GM19193 (cell line): ENCODE results near the gene RABEP2.

Experiments used
- POLR2A ChIP-seq: IDR thresholded peaks from 4 replicates; pipeline ENCODE4 v1.6.1; 2011; ENCODE audit not compliant: insufficient read depth, insufficient read length; ENCODE audit errors: extremely low read depth

The RABEP2 gene

DNA sequence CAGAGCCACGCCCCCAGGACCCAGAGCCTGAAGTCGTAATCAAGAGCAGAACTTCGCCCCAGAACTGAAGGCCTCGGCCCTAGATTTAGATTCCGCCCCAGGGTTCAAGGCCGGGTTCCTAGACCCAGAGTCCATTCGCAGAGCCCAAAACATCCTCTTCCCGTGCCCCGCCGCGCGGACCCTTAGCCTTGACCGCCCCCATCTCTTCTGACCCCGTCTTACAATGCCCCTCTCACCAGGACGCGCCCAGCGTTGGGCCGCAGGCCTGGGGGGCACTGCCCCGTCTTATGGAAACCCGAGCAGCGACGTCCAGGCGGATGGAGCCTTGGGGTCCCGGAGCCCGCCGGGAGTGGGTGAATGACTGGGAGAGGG, 11.7 kb upstream of the RABEP2 start:
- no peak for TF ChIP-seq POLR2A

DNA sequence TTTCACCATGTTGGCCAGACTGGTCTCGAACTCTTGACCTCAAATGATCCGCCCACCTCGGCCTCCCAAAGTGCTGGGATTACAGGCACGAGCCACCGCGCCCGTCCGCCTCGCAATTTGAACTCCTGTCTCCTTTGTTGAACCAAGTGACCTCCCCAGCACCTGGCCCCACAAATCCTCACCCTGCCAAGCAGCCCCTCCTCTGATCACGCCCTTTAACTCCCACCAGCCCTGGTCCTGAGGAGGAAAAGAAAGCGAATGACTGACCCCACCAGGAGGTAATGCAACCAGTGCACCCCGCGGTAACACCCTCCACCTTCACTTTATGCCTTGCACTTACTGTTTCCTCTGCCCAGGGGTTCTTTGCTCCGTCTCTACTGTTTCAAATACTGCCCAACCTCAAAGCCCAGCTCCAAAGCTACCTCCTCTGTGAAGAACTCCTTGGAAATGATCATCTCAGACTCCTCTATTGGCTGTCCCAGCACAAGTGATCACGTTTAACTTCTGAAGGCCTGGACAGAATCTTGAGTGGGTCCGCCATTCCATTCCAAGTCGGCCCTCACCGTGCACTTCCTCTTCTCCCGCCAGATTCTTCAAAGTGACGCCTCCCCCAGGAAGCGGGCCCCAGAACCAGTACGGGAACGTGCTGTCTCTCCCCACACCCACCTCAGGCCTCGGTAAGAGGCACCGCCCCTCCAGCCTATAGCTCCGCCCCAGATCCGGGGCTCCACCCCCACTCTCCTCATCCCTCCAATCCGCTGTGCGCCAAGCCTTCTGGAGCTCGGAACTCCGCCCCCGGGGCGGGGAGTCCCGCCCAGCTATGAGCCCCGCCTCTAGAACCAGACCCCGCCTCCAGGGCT, 11.1 kb upstream of the RABEP2 start:
- no peak for TF ChIP-seq POLR2A

DNA sequence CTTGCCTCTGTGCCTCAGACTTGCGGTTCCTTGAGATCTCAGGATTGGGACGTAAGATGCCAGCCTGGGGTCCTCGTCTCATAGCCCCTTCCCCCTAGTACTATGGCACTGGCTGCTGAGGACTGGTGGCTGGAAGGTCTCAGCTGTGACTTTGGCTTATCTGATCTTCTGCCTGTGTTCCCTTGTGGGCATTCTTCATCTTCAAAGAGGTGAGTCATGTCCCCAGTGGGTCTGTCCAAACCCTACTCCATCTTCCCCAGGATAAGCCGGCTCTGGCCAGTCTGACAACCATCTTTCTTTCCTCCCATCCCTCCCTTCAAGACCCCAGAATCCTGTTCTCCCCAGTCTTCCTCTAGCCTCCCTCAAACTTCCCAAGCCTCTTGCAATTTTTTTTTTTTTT, 10.3 kb upstream of the RABEP2 start:
- TF ChIP-seq POLR2A, result no peak

DNA sequence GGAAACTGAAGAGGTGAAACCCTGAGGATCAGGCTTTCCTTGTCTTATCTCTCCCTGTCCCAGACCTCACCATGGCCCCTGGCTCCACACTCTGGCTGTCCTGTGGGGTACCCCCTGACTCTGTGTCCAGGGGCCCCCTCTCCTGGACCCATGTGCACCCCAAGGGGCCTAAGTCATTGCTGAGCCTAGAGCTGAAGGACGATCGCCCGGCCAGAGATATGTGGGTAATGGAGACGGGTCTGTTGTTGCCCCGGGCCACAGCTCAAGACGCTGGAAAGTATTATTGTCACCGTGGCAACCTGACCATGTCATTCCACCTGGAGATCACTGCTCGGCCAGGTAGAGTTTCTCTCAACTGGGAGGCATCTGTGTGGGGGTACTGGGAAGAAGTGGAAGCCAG, 8.1 kb upstream of the RABEP2 start:
- TF ChIP-seq POLR2A, result no peak

GRCh38 chr16:28932339-28933141, 7.5 kb upstream of the RABEP2 start:
- TF ChIP-seq POLR2A, result peak; percentile 20

DNA sequence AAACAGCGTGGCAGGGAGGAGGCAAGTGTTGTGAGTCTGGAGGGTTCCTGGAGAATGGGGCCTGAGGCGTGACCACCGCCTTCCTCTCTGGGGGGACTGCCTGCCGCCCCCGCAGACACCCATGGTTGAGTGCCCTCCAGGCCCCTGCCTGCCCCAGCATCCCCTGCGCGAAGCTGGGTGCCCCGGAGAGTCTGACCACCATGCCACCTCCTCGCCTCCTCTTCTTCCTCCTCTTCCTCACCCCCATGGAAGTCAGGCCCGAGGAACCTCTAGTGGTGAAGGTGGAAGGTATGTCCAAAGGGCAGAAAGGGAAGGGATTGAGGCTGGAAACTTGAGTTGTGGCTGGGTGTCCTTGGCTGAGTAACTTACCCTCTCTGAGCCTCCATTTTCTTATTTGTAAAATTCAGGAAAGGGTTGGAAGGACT, 6.8 kb upstream of the RABEP2 start, which contains the start of gene CD19:
Gene CD19, plus strand, starts transcription at position 171 of the 425 bp plus-strand sequence. Its CDS starts 30 bp downstream, at position 201.
- peak; percentile 61 for TF ChIP-seq POLR2A

- TF ChIP-seq POLR2A, result peak; percentile 35
These were observed 5.6 kb upstream of the RABEP2 start for GRCh38 chr16:28930652-28931051.

- TF ChIP-seq POLR2A, result no peak
These were observed 5.2 kb upstream of the RABEP2 start for GRCh38 chr16:28930203-28930602.

DNA sequence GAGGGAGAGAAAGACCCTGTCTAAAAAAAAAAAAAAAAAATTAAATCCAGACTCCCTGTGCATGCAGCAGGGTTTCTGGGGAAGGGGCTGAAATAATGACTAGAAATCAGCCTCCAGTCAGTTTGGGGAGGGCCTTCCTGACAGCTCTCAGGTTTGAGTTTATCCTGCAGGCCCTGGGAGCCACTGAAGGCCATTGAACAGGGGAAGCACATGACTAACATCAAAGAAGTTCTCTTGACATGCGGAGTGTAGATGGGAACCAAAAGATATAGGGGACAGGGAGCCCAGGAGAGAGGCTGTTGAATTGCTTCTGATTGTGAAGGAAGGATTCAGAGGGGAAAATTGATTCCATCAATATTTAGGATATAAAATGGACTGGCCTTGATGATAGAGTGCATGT, 2.8 kb upstream of the RABEP2 start:
- TF ChIP-seq POLR2A, result no peak

DNA sequence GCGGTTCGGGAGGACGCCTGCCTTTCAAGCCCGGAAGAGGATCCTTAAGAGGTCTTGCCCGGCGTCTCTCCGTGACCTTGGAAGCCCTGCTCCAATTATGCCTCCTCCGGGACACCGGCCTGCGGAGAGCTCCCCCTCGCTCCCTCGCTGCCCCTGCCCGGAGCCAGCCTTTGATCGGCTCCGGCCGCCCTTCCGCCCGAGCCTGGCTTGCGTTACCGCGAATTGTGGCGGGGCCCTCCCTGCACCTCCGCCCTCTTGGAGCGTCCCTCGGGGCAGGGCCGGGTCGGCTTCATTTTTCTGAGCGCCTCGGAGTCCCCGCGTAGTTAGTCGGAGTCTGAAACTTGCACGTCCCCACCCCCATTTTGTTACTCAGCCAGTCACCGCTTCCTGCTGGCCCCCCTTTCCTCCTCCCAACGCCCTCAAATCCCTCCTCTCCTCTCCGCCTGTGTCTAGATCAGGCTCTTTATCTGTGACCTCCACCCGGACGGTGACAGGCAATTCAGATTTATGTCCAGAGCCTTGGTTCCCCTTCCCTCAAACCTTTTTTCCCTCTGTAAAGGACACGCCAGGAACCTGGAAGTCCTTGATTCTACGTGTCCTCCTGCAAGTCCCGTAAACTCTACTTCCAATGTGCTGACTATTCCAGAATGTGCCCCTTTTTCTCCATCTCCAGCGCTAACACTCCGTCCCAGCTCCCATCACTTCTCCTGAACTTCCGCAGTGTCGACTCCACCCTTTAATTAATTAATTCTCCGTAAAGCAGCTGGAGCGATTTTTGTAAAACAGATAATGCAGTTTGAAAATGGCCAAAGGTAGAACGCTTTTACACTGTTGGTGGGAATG, 569 bp upstream of the RABEP2 start:
- TF ChIP-seq POLR2A, result peak; percentile 91

DNA sequence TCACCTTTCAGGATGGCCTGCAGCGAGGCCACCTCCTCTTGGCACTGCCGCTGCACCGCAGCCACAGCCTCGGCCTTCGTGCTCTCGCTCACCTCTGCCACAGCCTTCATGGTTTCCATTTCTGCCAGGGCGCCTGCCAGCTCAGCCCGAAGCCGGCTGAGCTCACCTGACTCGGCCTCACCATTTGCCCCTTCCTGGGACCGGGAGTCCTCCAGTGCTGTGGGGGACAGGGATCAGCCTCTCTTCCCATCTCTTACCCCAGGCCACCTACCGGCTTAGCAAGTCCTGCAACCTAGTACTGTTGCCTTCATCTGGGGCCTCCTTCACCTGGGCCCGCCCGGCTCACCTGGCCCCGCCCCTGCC, 658 bp downstream of the RABEP2 start:
- no peak for TF ChIP-seq POLR2A

DNA sequence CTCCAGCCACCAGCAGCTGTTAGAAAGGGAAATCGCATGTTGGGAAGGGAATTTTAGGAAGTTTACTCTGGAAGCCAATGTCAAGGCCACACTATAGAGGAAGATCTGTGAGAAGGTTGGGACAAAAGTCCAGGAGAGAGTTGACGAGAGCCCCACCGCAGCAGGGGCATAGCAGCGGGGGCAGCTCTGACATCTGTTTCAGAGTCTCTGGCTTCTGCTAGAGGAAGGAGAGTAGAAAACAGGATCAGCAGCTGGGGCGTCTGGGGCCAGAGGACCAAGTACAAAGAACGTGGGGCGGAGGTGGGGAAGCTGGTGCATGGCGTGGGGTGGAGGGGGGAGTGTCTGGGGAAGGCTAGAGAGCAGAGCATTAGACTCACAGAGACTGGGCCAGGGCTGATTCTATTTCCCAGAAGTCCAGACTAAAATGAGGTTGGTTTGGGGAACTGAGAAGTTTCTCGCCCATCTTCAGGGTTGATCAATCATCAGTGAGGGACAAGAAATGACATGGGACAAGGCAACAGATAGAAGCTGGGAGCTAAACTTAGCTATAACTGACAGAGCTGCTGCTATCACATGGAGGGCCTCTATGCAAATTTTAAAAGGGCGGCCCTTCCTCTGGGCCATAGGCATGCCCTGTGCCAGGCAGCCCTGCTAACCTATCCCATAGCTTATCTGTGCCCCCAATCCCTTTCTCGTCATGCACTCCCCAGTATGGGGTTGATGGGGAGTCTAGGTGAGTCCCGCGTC, 1.2 kb downstream of the RABEP2 start:
- peak; percentile 60 for TF ChIP-seq POLR2A

DNA sequence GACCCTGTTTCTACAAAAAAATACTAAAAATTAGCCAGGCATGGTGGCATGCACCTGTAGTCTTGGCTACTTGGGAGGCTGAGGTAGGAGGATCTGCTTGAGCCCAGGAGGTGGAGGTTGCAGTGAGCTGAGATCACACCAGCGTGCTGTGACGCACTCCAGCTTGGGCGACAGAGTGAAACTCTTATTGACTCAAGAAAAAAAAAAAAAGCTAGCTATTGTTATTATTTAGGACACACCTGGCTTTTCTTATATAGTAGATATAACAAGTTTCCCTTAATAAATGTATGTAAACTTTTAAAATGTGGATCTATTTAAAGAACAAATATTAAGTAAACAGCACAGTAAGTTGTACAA, 1.8 kb downstream of the RABEP2 start:
- TF ChIP-seq POLR2A, result no peak

- no peak for TF ChIP-seq POLR2A
These were observed 6.3 kb downstream of the RABEP2 start for GRCh38 chr16:28918698-28919097.
